ENCODE results near the gene MFNG.

Gene MFNG

DNA sequence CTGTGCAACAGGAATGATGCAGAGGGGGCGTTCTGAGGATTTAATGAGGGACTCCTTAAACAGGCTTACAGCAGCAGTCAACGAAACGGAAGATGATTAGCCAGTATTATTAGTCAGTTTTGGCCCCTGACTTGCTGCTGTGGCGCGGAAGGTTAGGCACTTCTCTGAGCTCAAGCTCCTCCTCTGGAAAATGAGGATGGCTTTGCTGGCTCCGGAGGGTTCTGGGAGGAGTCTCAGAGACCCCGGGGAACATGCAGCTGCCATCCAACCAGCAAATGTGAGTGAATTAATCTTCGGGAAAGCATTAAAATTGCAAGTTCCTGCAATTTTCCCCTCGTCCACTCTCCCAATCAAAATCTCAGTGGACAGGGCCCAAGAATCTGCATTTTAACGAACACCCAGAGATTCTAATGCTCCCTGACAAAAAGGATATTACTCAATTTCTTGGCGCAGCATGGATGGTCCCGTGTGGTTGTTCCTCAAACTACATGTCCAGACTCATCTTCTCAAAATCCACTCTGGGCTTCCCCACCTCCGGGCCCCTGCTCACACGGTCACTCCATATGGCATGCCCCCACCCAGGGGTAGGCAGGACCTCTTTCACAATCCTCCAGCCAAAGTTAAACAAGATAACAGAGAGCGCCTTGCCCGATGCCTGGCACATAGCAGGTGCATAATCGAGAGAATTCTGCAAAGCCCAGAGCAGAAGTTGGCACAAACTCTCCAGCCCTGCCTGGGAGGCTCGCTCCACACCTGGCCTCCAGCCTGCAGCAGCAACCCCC is 65.3 kb downstream of the MFNG start:
- DNase-seq = no peak

DNA sequence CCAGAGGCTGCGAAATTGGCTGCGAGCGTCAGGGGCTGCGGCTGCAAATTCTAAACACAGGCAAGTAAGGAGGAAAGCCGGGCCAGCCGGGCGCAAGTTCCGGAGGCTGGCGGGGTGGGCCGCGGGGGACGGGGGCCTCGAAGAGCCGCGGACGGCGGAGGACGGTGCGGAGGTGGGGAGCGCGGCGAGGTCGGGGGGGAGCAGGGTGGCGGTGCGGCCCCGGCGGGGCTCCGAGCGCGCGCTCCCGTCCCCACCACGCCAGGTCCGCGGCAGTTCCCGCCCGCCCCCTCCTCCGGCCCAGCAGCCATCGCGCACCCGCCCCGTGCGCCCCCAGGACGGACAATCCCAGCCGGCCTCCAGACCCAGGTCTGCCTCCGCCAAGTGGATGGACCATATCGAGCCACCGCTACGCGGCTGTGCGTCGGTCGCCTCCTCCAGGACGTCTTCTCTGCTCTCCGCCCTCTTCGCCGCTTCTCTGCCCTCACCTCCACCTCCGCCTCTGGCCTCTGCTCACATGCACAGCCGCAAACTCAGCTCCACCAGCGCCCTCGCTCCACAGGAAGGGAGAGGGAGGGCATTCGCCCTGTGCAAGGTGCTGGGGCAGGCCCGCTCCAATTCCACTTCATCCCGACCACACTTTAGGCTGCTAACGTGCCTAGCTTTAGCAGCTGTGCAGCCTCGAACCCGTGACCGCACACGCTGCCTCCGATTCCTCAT is 66.1 kb downstream of the MFNG start:
- DNase-seq = no peak

DNA sequence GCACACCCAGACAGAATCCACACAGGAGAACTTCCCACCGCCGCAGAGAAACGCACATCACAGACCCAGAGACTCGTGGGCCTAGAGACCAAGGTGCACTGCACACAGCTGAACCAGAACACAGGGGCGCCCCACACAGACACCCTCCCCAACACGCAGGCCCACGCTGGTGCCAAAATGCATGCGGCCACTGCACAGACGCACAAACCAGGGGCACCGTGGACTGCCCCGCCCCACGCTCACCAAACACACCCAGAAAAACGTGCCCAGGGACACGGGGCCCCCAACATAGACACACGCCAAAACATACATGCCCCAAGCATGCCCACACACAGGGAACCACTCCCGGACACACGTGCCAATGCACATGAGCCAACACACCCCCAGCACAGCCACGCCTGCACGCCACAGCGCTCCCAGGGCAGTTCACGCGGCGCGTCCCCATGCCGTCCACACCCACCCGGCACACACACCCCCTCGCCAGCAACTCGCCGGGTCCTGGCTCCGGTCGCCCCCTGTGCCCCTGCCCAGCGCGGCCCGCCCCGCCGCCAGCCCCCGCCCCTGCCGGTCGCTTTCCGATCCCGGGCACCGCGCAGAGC is 66.7 kb downstream of the MFNG start:
- DNase-seq = no peak
